GM19395 (cell line): ENCODE results near the gene INSL4.

ENCODE experiments used
- ATAC-seq: cut with Tn5 transposase; IDR thresholded peaks from one replicate; pipeline ENCODE4 v1.9.1; 2021; ENCODE audit warnings: mild to moderate bottlenecking, moderate library complexity; ENCODE audit not compliant: unreplicated experiment

The INSL4 gene

DNA sequence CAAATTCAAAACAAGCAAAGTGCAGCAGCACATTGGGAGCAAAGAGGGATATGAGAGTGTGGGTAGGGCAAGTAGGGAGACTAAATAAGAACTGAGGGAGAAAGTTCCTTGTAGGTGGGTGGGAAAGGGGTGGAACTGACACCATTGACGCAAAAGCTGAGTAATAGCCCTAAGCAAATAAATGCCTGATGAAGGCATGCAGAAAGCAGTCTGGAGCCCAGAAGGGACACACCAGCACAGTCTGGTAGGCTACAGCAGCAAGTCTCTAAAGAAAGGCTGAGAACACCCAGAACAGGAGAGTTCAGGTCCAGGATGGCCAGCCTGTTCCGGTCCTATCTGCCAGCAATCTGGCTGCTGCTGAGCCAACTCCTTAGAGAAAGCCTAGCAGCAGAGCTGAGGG is at the start of gene INSL4:
TSS of gene INSL4 (plus strand) at position 208 of the 400 bp plus-strand sequence. CDS start at position 313, 105 bp downstream.
- no peak for ATAC-seq

DNA sequence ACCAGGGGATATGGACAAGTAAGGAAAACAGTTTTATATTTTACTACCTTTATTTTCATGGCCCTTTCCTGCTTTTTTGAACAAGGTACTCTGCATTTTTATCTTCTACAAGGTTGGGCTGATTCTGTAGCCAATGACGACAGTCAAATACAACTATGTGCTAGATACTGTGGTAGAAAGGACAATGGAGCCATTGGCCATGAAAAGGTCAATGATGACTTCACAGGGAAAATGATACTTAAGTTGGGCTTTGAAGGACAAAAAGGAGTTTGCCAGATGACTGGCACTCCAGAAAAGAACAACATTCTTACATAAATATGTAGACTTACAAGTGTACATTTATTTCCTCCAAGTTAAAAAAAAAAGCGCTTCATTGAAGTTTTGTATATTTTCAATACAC is 46.4 kb upstream of the INSL4 start:
- ATAC-seq, result no peak

DNA sequence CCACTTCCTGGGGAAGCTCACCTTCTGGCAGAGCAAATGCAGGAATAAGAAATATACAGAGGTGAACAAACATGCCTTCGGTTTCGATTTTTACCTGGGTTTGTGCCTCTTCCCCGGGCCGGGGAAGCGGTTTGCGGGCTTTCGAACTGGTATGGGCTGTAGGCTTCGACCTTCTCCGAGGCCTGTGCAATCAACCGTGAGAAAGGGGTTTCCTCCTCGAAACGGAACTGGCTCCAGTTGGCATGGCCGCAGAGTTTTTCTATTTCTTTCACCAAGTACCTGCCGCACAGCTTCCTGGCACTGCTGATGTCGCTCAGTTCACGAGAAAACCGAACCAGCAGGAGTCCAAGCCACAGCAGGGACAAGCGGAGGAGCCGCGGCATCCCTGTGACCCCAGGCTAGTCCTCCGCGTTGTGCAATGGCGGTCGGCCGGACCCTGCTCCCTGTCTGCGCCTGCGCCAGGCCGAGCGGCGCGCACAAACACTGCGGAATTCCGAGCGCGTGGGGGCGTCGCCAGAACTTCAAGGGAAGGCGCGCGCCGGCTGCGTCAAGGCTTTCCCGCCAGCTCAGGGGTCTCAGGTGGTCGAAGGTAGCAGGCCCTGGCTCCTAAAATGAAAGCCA is 45.9 kb upstream of the INSL4 start, which contains the start of gene INSL6:
TSS of gene INSL6 (minus strand) at position 420 of the 621 bp plus-strand sequence. CDS start at position 383, 37 bp downstream.
- no peak for ATAC-seq

DNA sequence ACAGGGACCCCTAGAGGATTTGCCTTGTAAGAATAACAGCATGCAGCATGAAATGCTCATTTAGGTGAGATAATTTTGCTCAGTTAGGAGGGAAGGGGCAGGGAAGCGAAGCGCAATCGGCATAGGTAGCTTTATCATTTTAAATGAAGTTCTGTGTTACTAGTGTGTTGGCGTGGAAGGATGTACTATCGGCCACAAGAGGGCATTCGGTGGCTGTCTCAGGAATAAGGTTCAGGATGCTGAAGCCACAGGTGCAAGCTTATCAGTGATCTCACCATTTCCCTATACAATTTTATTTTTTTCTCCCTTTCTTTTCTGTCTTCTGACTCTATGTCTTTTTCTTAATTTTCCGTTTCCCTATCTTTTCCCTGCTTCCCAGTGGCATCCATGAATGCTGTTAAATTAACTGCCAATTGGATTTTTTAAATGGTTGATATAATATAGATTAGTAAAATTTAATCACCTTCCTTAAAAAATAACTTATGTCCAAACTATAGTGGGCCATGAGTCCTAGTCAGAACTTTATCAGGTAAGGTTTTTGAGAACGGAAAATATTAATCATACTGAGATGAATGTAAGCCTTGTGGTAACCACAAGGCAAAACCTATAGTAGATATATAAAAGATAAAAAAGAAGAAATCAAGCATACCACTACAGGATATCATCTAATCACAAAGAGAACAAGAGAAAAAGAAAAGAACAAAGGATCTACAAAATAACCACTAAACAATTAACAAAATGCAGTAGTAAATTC is 44.6 kb upstream of the INSL4 start:
- peak; percentile 69 for ATAC-seq

DNA sequence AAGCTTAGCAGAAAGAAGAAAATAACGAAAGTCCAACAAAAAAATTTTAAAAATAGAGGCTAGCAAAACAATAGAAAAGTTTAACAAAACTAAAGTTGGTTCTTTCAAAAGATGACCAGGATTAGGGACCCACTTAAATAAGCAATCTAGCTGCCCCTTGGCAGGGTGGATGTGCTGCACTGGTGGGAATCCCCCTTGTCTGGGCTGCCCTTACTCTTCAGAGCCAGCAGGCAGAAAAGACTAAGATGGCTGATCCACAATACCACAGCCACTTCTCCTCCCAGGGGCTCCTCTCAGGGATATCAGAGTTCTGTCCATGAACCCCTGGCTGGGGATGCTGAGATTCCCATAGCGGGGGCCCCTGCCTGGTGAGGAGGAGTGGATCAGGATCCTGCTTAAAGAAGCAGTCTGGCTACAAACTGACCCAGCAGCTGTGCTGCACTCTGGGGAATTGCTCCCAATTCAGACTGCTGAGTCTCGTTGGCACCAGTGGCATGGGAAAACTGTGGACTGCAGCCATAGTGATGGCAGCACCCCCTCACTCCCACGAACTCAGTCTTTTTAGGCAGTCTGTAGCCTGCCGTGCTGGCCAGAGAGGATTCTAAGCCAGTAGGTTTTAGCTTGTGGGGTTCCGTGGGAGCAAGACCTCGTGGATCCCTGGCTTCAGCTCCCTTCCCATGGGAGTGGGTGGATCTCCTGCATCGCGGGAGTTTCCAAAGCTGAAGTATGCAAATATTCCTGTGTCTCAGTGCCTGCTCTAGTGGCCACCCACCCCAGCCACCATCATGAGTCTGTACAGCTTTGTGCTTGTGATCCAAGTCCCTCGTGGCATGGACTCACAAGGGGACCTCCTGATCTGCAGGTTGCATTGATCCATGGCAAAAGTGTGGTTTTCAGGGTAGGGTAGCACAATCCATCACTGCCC is 42.9 kb upstream of the INSL4 start:
- ATAC-seq, result no peak

DNA sequence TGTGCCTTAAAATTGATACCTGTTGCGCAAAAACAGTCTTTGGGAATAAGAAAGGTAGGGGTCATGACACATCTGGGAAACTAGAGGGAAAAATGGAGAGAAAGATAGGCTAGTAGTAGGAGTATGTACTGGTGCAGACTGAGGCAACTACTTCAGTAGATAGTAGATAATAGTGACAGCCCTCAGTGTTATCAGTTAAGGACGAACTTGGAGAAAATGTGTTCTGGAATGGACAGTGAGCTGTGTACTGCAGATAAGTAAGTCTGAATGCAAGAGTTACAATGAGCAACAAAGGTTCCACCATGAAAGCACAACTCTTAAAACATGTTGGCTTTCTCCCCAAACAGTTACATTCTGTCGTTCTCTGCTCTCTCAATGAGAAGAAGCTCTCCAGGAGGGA is 39.2 kb upstream of the INSL4 start:
- no peak for ATAC-seq

DNA sequence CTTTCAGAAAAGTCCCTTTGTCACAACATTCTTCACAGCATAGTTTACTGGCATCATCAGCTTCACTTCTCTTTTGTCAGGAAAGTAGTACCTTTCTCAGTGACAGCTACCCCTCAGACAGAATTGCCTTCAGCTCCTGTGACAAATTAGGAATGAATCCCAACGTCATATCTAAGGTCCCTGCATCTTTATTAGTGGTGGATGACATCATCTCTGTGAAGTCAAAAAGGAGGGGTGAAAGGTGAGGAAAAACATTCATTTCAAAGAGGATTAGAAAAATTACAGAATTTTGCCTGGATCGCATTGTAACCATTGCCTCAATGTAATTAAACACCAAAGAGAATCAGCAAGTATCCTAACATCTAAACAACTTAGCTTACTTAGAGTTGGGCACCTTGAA is 37.9 kb upstream of the INSL4 start:
- ATAC-seq, result no peak

DNA sequence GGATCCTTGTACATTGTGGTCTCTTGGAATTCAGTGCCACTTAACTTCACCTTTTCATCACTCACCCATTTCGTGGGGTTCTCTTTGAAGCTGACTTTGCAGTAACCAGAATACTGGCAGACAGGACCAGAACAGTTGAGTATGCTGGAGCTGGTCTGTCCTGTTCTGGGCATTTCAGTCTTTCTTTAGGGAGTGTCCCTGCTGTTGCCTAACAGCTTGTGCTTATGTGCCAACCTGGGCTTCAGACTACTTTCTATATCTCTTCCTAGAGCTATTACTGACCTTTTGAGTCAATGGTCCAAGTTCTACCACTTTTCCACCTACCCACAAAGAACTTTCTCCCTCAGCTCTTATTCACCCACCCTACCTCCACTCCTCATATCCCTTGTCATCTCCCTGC is 35.8 kb upstream of the INSL4 start:
- ATAC-seq, result no peak

DNA sequence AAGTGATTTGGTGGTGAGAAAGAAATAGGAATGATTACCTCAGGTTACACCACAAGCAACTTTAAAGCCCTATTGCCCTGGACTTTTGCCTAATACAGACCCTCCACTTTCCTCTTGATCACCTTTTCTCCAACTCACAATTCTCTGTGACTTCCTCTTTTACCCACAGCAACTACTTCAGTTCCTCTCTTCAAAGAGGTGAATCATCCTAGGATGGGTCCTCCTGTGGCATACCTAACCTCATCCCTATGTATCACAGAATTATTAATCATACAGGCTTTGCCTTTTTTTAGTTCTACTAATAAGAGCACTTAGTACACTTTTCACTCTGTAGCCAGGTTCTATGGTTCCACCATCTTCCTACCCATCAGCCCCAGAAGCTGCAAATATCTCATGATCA is 26.1 kb upstream of the INSL4 start:
- no peak for ATAC-seq

DNA sequence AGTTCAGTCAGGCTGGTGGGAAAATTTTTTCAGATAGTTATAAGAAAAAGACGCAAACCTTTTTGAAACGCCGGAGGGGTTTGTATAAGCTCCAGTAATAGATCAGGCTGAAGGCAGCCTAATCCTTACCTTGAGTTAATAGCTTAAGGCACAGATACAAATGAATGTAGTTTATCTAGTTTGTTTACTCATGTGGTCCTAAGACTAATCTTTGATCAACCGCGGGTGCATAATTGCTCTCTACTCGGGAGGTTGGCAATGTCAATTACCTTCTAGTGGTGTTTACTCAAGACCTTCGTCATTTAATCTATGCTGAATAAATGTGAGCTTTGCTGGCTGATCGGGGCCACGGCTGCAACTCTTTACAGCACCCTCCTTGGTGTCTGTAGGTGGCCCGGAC is 665 bp upstream of the INSL4 start:
- ATAC-seq, result no peak

DNA sequence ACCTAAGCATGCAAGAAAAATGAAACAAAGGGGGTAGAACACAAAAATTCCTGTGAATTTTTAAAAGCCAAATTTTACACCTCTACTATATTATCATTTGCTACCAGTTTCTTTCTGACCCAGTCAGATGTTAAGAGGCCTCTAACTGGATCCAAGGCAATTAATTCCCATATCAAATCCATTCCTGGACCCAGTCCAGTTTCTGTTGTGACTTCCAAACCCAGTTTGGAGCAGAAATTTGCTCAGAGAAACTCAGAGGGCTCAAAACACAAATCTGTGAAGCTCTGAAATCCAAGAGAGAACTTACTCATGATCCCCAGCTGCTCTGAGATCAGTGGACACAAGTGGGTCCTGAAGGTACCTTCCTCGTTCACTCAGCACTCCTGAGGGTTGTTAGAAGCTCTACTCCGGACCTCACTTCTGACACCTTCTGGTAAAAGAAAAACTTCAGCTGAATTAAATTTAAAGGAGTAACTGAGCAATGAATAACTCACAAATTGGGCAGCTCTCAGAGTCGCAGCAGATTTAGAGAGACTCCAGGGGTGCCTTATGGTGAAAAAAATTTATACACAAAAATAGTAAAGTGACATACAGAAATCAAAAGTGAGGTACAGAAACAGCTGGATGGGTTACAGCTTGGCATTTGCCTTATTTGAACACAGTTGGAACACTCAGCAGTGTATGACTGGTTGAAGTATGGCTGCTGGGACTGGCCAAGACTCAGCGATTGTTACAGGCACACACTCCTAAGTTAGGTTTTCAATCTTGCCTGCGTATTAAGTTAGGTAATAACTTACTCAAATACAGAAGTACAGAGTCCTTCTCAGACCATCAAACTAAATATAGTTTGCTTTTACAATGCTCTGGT is 32.4 kb downstream of the INSL4 start:
- peak; percentile 66 for ATAC-seq

DNA sequence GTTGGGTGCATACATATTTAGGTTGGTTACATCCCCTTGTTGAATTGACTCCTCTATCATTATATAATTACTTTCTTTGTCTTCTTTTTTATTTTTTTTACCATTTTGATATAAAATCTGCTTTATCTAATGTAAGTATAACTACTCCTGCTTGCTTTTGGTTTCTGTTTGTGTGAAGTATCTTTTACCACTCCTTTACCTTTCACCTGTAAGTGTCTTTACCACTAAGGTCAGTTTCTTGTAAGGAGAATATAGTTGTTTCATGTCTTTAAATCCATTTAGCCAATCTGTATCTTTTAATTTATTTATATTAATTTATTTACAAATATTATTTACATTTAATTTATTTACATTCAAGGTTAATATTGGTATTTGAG is 33.0 kb downstream of the INSL4 start:
- ATAC-seq, result no peak

DNA sequence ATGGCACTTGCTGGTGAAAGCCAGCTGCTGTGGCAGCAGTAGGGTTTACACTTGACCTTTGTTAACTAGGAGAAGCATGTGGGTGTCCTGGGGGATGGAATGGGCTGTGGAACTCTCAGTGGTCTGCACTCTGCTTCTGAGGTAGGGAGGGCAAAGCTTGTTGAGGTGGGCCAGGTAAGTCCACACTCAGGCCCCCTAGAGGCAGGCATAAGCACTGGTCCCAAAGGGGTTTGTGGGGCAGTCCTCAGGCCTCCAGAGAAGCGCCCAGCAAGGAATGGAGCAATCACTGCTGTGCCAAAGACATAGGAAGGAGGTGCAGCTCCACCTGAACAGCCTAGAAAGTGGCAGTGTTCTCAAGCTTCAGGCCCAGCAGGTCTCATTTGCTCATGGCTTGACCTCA is 34.7 kb downstream of the INSL4 start:
- ATAC-seq, result no peak

DNA sequence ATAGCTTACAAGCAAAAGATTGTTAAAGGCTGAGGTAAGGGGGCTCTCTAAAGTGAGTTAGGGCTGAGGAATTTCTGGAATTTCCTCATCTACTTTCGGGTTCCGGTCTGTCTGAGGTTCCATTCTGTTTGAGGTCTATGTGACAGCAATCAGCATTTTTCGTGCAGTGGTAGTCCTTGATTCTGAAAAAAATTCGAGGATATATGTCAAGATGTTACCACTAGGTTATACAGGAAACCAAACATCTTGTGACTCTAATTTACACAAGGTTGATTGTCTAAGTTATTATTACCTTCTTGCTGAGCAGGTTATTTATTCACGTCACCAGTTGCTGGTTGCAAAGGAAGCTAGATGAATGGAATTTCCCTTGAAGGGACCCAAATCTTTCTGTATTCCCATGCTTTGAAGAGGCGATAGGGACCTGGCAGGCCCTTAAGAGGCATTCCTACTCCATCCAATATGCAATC is 38.1 kb downstream of the INSL4 start:
- ATAC-seq, result no peak

DNA sequence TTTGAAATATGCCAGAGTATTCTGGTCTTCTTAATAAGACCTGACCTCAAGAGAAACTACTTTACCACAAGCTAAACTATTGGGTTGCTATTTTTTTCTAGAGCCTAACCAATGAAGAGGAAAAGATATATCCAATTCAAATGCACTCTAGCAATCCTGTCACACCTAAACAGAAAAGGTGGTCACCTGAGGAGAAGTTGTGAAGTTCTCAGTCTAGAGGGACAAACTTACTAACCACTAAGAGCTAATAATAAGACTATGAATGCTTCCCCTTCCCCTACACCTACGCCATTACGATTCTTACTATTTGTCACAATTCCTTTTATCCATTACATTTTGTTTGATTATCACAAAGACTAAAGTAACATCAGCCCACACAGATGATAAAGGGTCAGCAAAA is 43.6 kb downstream of the INSL4 start:
- peak; percentile 62 for ATAC-seq

DNA sequence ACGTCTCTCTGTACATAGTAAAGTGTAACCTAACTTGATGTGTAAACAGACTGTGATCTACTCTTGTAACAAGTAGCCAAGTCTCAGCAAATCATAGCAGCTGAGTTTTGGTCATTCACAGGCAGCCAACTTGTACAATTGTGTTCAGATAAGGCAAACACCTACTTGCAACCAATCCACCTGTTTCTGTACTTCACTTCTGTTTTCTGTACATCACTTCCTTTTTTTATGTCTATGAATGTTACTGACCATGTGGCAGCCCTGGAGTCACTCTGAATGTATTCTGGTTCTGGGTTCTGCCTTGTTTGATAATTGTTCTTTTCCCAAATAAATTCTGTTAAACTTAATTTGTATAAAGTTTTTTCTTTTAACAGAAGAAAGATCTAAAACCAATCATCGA is 47.3 kb downstream of the INSL4 start:
- ATAC-seq, result peak; percentile 75
